CD4-positive, alpha-beta T cell treated with Interleukin-2 at 100 ng/mL for 4 hours (primary cell): Measurements from ENCODE around the gene SLC29A3.

Experiments used
- DNase-seq: peaks from one replicate; pipeline ENCODE4 v3.0.0-alpha.2; 2020; ENCODE audit warnings: low spot score

The SLC29A3 gene

DNA sequence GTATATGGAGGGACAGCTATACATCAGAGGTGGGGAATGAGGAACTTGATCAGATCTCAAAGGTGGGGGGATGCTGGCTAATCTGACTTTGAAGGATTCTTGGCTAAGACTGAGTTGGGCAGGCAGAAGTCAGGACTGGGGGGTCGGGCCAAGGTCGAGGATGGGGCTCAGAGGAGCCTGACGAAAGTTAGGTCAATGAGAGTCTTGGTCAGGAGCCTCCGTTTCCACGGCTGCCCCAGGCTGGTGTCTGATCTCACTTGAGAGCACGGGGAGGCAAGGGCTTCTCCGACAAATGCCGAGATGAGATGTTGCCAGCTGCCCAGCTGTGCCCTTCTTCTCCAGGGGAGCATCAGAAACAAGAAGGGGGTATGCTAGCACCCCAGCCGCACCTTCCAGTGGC, 5.7 kb downstream of the SLC29A3 start:
- DNase-seq, result no peak

DNA sequence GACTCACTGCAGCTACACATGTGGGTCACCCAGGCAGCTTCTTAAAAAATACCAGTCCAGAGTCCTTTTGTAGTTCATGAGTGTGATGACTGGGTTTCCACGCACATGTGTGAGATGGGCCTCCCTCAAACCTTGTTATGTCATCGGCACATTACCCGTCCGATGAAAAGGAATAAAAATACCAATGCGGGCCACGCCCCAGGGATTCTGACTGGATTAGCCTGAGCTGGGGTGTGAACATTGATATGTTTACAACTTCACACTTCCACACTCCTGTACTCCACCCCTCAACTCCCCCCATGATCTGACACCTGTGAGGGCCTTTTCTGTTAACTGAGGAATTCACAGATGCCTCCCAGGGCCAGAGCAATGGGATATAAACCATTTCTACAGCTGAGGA, 6.2 kb downstream of the SLC29A3 start:
- DNase-seq, result no peak

DNA sequence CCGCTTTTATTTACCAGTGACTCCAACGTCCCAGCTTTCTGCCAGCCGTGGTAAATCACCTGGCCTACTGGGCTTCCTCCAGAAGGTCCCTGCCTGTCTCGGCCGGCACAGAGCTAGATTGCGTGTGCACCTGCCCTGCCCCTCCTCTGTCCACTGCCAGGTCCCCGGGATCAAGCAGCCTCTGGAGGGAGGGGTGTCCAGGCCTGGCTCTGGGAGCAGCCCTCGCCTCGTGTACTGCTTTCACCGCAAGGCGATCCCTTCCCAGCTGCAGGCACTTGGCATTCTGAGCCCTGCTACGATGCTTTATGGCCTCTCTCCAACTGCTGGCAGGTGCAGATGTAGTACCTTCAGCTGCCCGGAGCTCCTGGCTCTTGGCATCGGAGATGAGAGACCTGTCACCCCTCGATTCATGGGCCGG, 7.4 kb downstream of the SLC29A3 start:
- no peak for DNase-seq

DNA sequence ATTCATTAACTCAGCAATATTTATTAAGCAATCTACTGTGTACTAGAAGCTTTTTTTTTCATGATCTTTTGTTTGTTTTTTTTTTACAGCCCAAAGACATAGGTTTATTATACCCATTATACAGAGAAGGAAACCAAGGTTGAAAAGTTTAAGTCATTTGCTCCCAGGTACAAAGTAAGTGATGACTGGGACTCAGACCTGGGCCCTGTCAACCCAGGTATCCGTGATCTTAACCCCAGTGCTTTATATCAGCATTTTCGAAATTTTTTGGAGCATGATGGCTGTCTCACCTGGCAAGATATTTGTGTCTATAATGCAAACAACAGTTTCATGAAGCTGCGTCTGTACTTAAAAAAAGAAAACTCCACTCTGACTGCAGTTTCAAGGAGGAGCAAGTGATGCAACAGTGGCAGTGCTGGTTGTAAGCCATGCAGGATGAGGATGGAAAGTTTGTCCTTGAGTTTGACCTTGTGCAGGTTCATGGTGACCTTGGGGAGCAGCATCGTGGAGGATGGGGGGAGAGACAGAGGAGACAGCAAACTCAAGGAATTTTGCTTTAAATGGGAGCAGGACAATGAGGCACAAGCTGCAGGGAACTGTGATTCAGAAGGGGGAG, 11.8 kb downstream of the SLC29A3 start:
- no peak for DNase-seq

DNA sequence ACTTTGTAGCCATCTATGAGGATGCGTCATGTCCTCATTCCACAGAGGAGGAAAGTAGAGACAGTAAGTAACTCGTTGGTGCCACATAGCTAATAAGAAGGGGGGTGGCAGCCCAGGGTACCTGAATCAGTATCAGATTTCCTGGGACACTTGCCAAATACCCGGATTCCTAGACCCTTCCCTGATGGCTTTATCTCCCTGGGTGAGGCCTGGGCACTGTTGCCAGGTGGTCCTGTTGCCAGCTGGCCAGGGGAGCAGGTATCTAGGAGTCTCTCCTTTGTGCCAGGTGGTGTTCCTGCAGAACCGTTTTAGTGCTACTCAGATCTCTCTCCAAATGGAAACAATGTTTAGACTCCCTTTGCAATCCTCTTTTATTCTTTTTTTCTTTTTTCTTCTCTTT, 12.7 kb downstream of the SLC29A3 start:
- DNase-seq, result no peak

DNA sequence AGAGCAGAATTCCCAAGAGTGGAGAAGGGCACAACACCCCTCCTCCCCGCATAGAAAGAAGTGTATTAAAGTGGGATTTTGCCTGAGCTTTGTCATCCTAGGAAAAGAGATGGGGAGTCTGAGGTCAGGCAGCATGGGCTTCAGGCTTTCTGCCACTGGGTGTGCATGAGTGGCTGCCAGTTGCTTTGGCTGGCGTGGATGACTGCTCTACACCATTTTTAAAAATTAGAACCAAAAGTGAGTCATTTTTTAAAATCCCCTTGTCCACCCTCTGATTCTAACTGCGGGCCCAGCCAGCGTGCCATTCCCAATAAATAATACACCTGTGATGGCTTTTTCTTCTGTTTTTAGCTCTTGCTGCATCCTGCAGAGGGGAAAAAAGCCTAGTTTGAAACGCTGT, 13.4 kb downstream of the SLC29A3 start:
- no peak for DNase-seq

DNA sequence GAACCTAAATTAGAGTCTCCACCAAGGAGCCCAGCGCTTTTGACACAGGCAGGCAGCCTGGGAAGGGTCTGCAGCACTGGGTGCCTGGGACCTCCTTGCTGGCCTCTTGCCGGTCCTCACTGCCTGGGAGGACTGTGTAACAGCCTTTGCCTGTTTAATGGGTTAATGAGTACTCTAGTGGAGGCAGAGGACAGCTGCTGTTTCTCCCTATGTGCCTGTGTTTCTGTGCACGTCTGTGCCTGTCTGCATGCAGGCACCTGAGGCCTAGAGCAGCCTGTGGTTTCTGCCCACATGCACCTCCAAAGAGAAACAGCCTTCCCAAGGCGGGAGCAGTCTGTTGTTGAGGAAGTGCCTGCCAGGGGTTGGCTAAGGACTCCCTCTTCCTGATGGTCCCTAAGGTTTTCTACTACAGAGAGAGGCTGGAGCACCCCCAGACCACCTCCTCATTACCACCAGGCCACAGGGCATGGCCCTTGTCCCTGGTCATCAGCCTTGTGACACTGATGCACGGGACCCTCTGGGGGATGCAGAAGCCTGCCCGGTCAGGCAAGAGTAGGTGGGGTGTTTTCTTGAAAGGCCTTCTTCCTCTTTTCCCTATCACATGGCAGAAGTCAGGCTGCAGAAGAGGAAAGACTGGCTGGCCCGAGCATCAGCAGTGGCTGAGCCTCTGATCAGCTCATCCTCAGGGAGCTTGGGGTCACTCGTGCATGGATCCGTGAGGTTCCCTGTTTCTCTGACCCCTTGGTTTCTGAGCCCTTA, 14.2 kb downstream of the SLC29A3 start:
- DNase-seq, result no peak

DNA sequence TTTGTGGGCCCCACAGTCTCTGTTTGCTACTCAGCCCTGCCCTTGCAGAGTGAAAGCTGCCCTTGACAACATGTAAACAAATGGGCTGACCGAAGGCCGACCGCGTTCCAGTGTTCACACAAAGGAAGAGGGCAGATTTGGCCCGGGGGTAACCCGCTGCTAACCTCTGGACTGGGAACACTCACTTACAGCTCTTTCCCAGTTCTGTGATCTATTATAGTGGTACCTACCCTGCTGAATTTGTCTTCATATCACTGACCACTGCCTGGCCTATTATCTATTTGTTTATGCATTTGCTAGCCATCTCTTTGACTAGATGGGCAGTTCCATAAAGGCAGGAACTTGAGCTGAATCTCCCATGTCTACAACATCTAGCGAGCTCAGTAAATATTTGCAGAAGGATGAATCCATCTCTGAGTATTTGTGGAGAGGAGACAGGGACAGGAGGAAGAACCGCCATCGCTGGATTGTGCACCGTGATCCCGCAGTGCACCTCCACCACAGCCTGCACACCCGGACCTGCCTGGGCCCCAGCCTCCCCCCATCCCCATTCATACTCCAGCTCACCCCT, 15.2 kb downstream of the SLC29A3 start:
- no peak for DNase-seq

DNA sequence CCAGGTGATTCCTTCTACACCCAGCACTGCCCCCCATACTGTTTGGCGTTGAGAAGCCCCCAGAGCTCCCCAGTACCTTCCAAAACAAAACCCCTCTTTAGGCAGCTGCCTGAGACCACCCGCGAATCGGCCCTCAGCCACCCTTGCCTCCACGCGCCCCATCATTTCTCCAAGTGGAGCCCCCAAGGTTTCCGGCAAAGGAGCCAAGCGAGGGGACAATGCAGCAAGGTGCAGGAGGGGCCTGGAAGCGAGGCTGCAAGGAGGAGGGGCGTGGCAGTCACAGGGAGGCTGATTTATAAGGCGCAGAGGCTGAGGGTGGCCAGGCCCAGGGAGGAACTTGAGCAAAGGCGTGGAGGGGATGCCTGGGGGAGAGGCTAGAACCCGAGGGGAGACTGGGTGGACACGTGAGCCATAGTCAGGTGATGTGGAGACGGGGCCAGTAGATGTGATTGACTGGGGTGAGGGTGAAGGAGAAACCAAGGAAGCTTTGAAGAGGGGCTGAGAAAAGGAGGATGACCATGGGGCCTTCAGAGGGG, 16.2 kb downstream of the SLC29A3 start:
- no peak for DNase-seq

DNA sequence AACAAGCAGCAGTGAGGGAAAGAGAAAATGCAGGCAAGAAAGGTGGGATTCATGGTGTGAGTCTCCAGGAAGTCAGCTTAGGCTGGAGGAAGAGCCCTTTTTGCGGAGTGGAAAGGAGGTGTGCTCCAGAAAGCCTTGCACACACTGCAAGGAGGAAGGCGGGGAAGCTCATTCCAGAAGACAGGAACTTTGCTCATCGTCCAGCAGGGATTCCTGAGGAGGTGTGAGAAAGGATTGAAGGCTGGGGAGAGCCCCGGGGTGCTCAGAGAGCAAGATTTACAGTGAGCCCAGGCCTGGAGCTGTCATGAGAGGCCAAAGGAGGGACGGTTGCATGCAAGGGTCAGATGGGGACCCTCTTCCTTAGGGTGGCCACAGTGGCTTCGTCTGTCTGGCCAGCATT, 17.6 kb downstream of the SLC29A3 start:
- no peak for DNase-seq

DNA sequence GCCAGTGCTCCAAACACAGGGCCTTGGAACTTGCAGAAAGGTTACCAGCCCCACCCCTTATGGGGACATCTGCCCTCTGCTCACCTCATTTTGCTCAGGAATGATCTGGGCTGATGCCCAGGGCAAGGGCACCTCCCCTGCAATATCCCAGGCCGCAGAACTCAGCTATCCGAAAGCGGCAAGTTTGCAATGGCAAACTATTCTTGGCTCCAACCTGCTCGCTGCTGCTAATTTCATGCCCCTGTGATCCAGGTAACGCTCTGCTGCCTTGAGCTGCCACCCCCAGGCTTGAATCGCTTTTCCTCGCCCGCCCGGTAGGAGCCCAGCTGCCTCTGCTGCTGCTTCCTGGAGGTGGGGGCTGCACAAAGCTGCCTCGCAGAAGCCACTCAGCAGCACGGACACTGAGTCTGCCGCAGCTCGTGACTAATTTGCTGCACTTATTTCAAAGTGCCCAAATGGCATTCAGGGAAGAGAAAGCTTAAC, 18.2 kb downstream of the SLC29A3 start:
- no peak for DNase-seq

DNA sequence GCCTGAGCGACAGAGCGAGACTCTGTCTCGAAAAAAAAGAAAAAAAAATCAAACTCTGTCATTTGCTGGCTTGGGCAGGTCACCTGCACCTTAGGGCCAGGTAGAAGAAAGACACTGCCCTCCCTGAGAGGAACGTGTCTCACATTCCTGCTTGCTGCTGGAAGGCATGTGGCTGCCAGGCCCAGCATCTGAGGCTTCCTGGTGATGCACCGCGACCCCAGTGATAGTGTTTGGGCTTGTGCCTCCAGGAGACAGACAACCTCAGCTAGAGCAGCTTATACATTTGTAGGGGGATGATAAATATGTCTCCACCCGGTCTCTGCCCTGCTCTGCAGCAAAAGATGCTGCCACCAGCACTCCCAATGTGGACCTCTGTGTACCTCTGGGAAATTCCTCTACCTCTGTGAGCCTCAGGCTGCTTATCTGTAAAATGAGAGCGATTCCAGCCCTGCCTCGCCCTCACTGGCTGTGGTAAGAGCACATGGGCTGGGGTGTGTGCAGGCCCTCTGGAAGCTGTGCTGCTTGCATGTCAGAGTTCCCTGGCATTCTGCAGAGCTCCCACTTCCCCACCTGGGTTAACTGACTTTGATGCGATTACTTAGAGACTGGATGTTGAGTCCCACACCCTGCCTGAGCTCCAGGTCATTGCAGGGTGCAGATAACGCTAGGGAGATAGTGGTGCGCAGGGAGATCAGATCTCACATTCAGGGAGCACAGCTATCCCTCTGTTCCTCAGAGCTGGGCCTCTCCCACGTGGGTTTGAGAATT, 19.9 kb downstream of the SLC29A3 start:
- DNase-seq, result no peak

DNA sequence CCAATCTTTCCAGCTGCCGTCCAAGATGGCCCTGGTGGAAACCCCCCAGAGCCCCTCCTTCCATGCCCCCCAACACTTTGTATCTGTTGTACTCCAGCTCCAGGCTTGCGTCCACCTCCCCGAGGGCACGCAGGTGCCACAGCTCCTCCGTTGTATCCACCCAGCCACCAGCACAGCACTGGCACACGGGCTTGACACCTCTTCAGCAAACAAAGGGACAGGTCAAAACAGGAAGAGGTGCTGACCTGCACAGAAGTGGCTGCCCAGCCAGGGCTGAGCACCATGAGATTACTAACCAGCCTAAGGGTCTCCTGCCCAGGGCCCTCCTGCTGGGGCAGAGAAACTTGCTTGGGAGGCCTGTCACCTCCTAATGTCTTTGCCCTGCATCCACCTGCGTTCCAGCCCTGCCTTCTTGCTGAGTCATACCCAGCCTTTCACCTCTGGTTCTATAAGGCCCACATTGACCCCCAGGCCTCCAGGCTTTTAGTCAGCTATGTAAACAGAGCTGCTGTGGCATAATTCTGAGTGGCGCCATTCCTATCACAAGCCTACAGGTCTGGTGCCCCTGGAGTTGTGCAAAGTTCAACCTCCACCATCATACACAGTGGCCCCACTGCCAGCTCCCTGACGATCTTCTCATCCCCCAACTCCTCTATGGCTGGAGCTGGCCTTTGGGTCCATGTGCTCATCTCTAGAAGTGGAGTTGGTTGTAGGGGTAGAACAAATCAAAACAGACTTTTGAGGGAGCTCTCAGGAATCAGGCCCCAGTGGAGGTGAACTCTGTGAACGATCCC, 20.9 kb downstream of the SLC29A3 start:
- no peak for DNase-seq

DNA sequence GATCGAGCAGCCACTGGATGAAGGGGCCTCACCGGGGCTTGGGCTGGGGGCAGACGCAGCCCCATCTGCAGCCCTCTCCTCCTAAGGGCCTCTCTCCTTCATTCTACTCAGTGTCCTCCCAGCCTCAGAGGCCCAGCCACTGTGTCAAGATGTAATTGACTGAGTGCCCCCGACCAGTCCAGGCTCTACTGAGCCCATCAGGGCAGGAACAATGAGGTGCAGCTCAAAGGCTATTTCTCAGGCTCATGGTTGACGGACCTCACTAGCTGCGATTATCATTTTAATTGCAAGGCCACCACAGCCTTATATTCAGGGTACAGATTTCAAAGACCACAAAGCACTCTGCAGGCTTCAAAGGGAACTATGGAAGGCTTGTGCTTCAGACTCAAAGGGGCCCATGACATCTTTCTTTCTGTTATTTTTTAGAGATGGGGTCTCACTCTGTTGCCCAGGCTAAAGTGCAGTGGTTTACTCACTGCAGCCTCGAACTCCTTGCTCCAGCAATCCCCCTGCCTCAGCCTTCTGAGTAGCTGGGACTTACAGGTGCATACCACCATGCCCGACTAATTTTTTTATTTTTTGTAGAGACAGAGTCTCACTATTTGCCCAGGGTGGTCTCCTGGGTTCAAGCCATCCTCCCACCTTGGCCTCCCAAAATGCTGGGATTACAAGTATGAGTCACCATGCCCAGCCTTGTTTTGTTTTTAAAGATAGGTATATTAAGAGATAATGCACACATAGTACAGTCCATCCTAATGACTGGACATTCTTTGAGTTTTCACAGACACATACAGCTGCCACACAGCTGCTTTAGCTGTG, 23.7 kb downstream of the SLC29A3 start:
- no peak for DNase-seq

DNA sequence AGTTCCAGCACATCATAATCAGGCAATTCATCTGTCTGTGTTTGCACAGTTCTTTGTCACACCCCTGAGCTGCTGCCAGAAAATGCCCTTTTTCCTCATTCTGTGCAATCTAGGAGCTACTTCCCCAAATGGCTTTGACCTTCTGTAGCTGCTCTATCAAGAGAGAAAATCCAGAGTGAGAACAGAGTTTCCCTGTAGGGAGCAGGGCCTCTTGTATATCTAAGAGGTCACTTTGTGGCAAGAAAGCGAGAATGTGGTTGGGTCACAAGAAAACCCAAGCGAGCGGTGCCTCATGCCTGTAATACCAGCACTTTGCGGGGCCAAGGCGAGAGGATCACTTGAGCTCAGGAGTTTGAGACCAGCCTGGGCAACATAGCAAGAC, 24.3 kb downstream of the SLC29A3 start:
- no peak for DNase-seq

DNA sequence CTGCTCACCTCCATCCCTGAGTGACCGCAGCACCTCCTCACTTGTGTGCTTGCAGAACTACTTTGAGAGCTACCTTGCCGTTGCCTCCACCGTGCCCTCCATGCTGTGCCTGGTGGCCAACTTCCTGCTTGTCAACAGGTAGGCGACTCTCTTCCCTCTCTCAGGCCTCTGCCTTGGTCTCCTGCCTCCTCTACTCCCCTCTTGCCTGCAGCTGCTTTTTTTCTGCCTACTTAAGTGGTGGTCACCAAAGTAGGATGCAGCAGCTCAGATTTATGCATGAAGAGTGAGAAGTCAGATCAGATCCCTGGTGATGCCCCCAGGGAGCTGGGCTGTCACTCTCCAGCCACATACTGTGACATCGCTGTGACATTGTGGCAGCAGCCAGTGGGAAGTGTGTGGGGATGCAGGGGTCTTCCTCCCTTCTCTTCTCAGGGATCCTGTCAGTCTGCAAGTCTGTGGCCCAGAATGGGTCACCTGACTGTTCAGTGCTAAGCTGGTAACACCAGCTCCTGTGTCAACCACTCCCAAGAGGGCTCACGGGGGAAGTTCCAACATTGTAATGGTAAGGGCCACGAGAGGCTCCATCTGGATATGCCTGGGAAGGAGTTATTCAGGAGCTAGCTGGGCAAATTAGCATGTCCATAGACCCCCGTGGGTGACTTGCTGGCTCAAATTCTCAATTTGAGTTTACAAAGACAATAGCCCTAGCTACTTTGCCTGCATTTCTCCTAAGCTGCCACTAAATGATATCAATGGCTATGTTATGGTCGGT, 25.3 kb downstream of the SLC29A3 start:
- DNase-seq, result no peak

DNA sequence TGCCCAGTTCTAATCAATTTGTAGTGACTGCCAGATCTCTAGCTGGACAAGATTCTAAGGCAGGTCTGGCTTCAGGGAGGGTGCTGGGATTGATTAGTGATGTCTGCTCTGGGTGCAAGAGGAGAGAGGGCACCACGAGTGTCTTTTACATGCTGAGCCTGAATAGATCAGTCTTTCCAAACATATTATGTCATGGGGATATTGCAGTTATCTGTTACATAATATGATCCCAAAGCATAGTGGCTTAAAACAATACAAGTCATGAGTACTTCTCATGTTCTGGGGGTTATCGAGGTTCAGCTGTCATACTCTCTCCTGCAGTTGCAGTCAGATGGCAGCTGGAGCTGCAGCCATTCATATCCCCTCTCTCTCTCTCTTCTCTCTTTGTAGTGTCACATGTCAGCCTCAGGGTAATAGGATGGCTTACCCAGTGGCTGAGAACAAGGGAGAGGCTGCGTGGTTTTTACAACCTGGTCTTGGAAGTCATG, 26.0 kb downstream of the SLC29A3 start:
- DNase-seq, result no peak

DNA sequence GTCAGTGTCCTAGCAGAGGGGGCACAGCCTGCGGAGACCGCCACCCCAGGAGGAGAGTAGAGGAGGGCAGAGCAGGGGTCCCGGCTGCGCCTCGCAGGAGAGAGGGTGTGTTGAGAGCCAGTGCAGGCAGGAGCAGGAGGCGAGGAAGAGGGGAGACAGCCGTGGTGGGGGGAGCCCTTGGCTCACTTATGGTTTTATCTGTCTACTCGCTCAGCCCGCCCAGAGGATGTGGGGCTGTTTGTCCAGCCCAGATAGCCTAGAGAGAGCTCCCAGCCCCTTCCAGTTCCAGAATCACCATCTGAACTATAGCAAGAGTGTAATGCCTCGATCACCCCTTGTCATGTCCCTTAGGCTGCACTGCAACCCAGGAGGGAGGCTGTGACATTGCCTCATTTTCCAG, 26.6 kb downstream of the SLC29A3 start:
- DNase-seq, result no peak

DNA sequence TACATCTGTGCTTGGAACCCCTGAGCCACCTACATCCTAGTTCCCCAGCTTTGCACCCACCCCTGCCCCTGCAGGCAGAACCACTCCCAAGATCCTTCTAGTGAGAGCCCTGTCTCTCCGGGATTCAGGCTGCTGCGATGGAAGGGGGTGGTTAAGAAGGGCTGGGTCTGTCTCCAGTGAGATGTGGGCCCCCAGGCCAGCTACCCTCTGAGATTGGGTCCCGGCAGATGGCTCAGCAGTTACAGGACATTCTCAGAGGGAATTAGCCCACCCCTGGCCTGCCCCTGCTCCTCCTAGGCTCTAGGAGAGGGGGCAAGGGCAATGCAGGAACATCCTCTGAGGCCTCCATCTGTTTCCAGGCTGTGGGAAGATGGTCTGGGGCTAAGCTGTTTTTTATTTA, 27.7 kb downstream of the SLC29A3 start:
- no peak for DNase-seq
